ENCODE measurements around the gene ANXA4. TPM values are rescaled to one million over a fixed set of nuclear protein-coding genes. Genes with fewer than 3 reads are reported as not detected.

Gene ANXA4
- total RNA-seq, 1 donor from 2014 or later: 122 TPM

DNA sequence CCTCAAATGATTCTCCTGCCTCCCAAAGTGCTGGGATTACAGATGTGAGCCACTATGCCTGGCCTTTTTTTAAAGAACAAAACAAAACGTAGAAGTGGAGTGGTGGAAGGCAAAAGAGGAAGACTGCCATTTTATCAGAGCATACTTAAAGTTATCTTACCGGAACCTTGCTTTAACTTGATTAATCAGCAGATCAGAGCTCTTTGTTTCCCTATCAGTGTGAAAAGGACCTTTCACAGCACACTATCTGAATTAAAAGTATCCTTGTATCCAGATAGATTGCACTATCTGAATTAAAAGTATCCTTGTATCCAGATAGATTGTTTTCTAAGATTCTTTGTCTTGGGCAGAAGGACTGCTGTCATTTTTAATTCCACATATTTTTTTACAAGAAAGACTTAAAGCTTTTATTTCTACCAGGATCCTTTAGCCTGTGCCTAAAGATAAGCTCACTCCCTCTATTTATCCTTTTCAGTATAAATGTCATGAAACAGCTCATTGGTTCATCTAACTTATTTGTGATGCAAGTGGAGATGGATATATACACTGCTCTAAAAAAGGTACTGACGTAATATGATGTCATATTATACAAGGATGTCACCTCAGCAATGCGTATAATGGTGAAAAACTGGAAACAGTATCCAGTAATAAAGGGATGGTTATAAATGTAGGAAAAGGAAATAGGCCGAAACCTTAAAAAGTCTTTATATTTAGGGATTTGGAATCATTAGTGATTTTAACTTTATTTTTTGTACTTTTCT is 105.3 kb downstream of the ANXA4 start:
- H3K4me2 ChIP-seq (ENCODE audit: low read length): no peak overlapping the region
- H3K9ac ChIP-seq (ENCODE audit: low read length): no peak overlapping the region
- H3K9me3 ChIP-seq (ENCODE audit: insufficient read depth, low read depth, low read length): no peaks in the 10 kb centered on the region
- no peak for TF ChIP-seq EZH2 (IDR thresholded peaks at IDR 0.05; ENCODE audit: insufficient read depth, low read length)
- TF ChIP-seq, protein P1, sequence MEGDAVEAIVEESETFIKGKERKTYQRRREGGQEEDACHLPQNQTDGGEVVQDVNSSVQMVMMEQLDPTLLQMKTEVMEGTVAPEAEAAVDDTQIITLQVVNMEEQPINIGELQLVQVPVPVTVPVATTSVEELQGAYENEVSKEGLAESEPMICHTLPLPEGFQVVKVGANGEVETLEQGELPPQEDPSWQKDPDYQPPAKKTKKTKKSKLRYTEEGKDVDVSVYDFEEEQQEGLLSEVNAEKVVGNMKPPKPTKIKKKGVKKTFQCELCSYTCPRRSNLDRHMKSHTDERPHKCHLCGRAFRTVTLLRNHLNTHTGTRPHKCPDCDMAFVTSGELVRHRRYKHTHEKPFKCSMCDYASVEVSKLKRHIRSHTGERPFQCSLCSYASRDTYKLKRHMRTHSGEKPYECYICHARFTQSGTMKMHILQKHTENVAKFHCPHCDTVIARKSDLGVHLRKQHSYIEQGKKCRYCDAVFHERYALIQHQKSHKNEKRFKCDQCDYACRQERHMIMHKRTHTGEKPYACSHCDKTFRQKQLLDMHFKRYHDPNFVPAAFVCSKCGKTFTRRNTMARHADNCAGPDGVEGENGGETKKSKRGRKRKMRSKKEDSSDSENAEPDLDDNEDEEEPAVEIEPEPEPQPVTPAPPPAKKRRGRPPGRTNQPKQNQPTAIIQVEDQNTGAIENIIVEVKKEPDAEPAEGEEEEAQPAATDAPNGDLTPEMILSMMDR (IDR thresholded peaks at IDR 0.05; ENCODE audit: insufficient read depth, low read depth, low read length): no peak
- H4K20me1 ChIP-seq (ENCODE audit: insufficient read depth, low read length): no peaks in the 10 kb centered on the region
- DNase-seq (ENCODE audit: low read depth): no peak
- peaks cover 11% of the 10 kb centered on the region for H3K36me3 Mint-ChIP-seq (ENCODE audit: low read depth, unreplicated experiment)
- H3K4me3 Mint-ChIP-seq (ENCODE audit: unreplicated experiment): no peak overlapping the region
- no peaks in the 10 kb centered on the region for H3K4me1 ChIP-seq (ENCODE audit: insufficient read depth, low read length)
- H3K27me3 ChIP-seq (ENCODE audit: insufficient read depth, low read length): no peaks in the 10 kb centered on the region
- H3K4me1 Mint-ChIP-seq (ENCODE audit: low read depth, unreplicated experiment): no peaks in the 10 kb centered on the region
- H3K9me3 Mint-ChIP-seq (ENCODE audit: unreplicated experiment): no peaks in the 10 kb centered on the region
- no peaks in the 10 kb centered on the region for H3K27me3 Mint-ChIP-seq (ENCODE audit: low read depth, unreplicated experiment)
- no peak overlapping the region for H2AFZ ChIP-seq (ENCODE audit: low read depth, low read length)
- H3K27ac ChIP-seq (ENCODE audit: low read depth, low read length): no peak overlapping the region
- no peak overlapping the region for H3K27ac Mint-ChIP-seq (ENCODE audit: unreplicated experiment)
- no peak for FAIRE-seq
- no peak overlapping the region for H3K4me3 ChIP-seq (ENCODE audit: insufficient read depth, low read depth, low read length)
- H3K79me2 ChIP-seq (ENCODE audit: insufficient read depth, low read length): no peaks in the 10 kb centered on the region
- peaks cover 6% of the 10 kb centered on the region for H3K36me3 ChIP-seq (ENCODE audit: insufficient read depth, low read length)

DNA sequence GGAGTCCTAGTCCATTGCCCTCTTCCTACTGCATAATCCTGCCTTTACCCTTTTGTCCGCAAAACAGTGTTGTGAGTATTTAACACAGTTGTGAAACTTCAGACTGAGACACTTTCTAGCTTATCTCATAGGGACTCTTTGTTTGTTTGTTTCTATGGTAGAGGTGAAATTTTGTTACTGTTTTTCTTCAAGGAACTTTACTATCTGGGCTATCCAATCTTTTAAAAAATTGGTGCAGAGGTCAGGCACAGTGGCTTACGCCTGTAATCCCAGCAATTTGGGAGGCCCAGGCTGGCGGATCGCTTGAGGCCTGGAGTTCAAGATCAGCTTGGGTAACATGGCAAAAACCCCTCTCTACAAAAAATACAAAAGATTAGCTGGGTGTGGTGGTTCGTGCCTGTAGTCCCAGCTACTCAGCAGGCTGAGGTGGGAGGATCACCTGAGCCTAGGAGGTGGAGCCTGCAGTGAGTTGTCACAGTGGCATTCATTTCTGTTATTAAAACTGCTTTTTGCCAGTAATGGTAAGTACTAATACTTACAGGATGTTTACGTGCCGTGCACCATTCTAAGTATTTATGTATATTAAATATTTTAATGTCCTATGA is 106.4 kb downstream of the ANXA4 start:
- Mint-ChIP-seq H3K4me1 (ENCODE audit: low read depth, unreplicated experiment) (no peaks in the 10 kb centered on the region), H3K36me3 (ENCODE audit: low read depth, unreplicated experiment) (peaks cover 11% of the 10 kb centered on the region), H3K9me3 (ENCODE audit: unreplicated experiment) (no peaks in the 10 kb centered on the region), H3K27ac (ENCODE audit: unreplicated experiment) (no peak overlapping the region), H3K4me3 (ENCODE audit: unreplicated experiment) (no peak overlapping the region), H3K27me3 (ENCODE audit: low read depth, unreplicated experiment) (no peaks in the 10 kb centered on the region)
- no peak for FAIRE-seq
- Histone ChIP-seq H4K20me1 (ENCODE audit: insufficient read depth, low read length) (no peaks in the 10 kb centered on the region), H3K79me2 (ENCODE audit: insufficient read depth, low read length) (no peaks in the 10 kb centered on the region), H3K4me2 (ENCODE audit: low read length) (no peak overlapping the region), H3K27me3 (ENCODE audit: insufficient read depth, low read length) (no peaks in the 10 kb centered on the region), H3K27ac (ENCODE audit: low read depth, low read length) (no peak overlapping the region), H3K9me3 (ENCODE audit: insufficient read depth, low read depth, low read length) (no peaks in the 10 kb centered on the region), H2AFZ (ENCODE audit: low read depth, low read length) (no peak overlapping the region), H3K4me3 (ENCODE audit: insufficient read depth, low read depth, low read length) (no peak overlapping the region), H3K9ac (ENCODE audit: low read length) (no peak overlapping the region), H3K36me3 (ENCODE audit: insufficient read depth, low read length) (peaks cover 6% of the 10 kb centered on the region), H3K4me1 (ENCODE audit: insufficient read depth, low read length) (no peaks in the 10 kb centered on the region)
- no peak for DNase-seq (ENCODE audit: low read depth)
- TF ChIP-seq, protein P1 (IDR thresholded peaks at IDR 0.05; ENCODE audit: insufficient read depth, low read depth, low read length): no peak
- TF ChIP-seq EZH2 (IDR thresholded peaks at IDR 0.05; ENCODE audit: insufficient read depth, low read length): no peak

DNA sequence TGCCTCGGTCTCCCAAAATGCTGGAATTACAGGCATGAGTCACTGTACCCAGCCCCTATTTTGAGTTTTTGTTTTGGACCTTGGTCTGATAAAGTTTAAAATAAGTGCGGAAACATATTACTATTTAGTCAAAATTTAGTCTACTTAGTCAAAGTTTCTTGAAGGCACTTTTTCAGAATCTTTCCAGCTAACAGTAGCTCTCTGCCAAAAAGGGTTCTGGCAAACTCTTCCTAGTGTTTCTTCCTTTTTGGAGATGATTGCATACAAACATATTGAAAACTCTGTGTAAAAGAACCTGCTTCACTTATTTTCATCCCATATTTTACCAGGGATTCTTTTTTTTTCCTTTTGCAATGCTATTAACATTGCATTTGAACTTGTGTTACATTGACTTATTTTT is 116.3 kb downstream of the ANXA4 start:
- Histone ChIP-seq H2AFZ (ENCODE audit: low read depth, low read length) (no peak overlapping the region), H3K36me3 (ENCODE audit: insufficient read depth, low read length) (no peaks in the 10 kb centered on the region), H3K27me3 (ENCODE audit: insufficient read depth, low read length) (no peaks in the 10 kb centered on the region), H3K9me3 (ENCODE audit: insufficient read depth, low read depth, low read length) (no peaks in the 10 kb centered on the region), H3K9ac (ENCODE audit: low read length) (no peak overlapping the region), H3K27ac (ENCODE audit: low read depth, low read length) (no peak overlapping the region), H3K4me3 (ENCODE audit: insufficient read depth, low read depth, low read length) (no peak overlapping the region), H4K20me1 (ENCODE audit: insufficient read depth, low read length) (no peaks in the 10 kb centered on the region), H3K79me2 (ENCODE audit: insufficient read depth, low read length) (no peaks in the 10 kb centered on the region), H3K4me2 (ENCODE audit: low read length) (no peak overlapping the region), H3K4me1 (ENCODE audit: insufficient read depth, low read length) (no peaks in the 10 kb centered on the region)
- FAIRE-seq (no peak), DNase-seq (ENCODE audit: low read depth) (no peak)
- Mint-ChIP-seq H3K36me3 (ENCODE audit: low read depth, unreplicated experiment) (peaks cover 1% of the 10 kb centered on the region), H3K4me1 (ENCODE audit: low read depth, unreplicated experiment) (no peaks in the 10 kb centered on the region), H3K27me3 (ENCODE audit: low read depth, unreplicated experiment) (no peaks in the 10 kb centered on the region), H3K27ac (ENCODE audit: unreplicated experiment) (no peak overlapping the region), H3K9me3 (ENCODE audit: unreplicated experiment) (no peaks in the 10 kb centered on the region), H3K4me3 (ENCODE audit: unreplicated experiment) (no peak overlapping the region)
- TF ChIP-seq, protein P1 (IDR thresholded peaks at IDR 0.05; ENCODE audit: insufficient read depth, low read depth, low read length): no peak
- no peak for TF ChIP-seq EZH2 (IDR thresholded peaks at IDR 0.05; ENCODE audit: insufficient read depth, low read length)

Data from astrocyte (in vitro differentiated cells and primary cell).